Activated CD4-positive, CD25-positive, alpha-beta regulatory T cell treated with anti-CD3 and anti-CD28 coated beads, Interleukin-2, amount 50 U/mL, for 24 hours (primary cell): Measurements from ENCODE around the gene CSRP1.
A peak's percentile ranks its signal among the peaks of the same experiment; 100 is the strongest.
"Not testable (repeated sequence)": the region's sequence is repeated elsewhere in the genome, so short reads cannot be mapped to it uniquely, and the experiment has no call there.

Source experiments
- ATAC-seq, 2 donors: fragments of 150-1000 bp; cut with Tn5 transposase; one replicate each; pipeline ENCODE4 v1.10.0; 2021; ENCODE audit warnings: mild to moderate bottlenecking in 1 of 2, moderate library complexity in 1 of 2

The CSRP1 gene

DNA sequence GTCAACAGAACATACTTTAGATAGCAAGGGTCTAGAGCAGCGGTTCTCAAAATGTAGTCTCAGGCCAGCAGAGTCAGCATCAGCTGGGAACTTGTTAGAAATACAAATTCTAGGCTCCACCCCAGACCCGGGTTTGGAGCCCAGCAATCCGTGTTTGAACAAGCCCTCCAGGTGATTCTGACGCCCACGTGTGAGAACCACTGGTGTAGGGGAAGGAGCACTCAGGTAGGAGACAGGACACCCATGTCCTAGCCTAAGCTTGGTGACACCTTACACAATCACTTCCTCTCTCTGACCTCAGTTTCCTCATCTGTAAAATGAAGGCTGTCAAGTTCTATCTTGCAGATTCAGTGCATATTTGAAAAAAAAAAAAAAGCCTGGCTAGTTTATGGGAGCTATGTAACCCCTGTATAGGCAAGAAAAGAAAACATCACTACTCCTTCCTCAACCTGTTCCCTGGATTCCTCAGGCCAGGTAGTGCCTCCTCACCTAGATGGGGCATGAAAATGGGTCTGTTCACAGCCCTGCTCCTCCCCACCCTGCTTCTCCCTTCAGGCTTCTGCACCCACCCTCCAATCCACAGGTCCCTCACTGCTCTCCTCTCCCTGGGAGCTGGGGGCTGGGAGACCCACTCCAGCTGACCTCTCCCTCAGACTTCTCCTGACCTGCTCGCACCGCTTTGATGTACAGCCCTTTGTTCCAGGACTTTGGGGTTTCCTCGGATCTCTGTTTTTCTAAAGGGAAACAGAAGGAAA, 30.8 kb downstream of the CSRP1 start:
- no peak for ATAC-seq

GRCh38 chr1:201475130-201475529, 31.8 kb downstream of the CSRP1 start:
- ATAC-seq: no peak

- no peak for ATAC-seq
Observed at GRCh38 chr1:201473296-201473695, 33.6 kb downstream of the CSRP1 start.

- ATAC-seq: not testable (repeated sequence)
Observed at GRCh38 chr1:201472321-201472720, 34.6 kb downstream of the CSRP1 start.

- no peak for ATAC-seq
Observed at GRCh38 chr1:201471772-201472171, 35.2 kb downstream of the CSRP1 start.

DNA sequence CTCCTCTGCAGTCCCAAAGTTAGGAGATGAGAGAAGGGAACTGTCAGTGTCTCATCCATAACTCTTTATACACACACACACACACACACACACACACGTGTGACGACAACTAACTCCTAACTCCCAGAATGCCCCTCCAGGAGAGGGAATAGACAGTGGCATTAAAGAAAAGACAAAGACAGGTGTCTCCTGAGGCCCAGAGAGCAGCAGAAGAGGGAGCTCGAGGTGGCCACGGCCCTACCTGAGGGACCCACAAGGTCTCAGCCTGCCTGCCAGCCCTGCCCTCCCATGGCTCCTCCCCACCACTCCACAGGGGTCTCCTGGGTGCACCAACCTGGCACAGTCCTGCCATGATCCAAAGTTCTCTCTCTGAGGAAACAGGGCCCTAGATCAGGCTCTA, 36.3 kb downstream of the CSRP1 start:
- ATAC-seq: no peak

DNA sequence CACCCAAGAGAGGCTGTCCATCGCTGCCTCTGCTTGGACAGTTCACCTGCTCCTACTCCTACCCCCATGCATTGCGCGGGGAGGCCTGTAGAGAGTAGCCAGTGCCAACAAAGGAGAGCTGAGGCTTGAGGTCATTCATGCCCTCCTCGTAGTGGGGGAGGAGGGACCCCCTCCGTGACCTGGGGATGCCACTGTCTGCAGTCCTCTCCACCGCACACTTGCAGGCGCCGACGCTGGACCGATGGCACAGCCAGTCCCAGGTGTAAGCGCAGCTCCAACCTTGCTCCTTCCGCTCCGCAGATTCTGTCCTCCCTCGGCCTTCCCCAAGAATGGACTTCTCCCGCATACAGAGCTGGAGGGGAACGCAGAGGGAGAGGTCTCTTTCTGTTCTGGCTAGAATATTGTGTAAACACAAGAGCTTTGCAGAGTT, 37.3 kb downstream of the CSRP1 start:
- ATAC-seq: no peak

DNA sequence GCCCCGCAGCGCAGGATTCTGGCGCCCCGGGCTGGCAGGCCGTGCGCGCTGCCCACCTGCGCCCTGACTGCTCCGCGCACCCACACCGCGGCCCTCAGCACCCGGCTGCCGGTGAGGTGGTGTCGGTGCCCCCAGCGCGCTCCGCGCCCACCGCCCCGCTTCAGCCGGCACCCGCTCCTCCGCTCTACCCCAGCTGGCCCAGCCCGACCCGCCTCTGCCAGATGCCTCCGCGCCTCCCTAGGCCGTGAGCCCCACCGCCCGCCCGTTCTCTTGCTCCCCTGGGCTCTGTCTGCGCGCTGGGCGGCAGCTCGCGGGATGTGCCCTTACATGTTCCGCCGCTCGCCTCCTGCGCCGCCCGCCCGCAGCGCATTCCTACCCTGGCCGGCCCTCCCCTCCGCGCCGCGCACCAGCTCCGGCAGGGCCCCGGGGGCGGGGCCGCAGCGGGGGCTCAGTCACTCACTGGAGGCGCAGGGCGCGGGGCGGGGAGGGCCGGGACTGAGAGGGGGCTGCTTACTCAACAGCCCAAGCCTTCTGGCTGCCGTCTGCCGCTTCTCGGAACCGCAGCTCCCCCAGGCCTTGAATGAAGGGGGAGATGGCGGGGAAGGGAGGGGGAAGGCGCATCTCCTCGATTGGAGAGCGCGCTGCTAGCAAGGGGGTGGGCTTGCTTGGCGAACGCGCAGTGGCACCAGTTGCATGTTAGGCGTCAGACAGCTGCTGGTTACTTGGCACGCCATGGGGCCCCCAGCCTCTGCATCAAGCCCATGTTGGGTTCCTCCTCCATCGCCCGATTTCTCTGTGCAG, 37.9 kb downstream of the CSRP1 start, which contains the start of gene PHLDA3:
Gene PHLDA3, minus strand, starts transcription at position 345 of the 801 bp plus-strand sequence. CDS start 402 bp downstream, outside the sequence.
- ATAC-seq: peak; percentile 61 to 73

DNA sequence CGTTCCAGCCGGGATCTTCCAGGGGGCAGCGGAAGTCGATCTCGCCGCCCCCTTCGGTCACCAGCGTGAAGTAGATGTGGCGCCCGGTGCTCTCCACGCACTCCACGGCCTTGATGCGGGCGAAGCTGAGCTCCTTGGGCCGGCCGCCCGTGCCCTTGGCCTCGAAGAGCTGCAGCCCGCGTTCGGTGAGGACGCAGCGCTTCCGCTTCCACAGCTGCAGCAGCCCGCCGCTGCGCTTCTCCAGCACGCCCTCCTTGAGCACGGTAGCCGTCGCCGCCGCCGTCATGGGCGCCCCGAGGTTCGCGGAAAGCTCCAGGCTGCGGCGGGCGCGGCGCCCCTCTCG, 38.5 kb downstream of the CSRP1 start:
- peak in 1 of 2 donors; percentile 30 for ATAC-seq

GRCh38 chr1:201466492-201466891, 40.4 kb downstream of the CSRP1 start:
- ATAC-seq: no peak

DNA sequence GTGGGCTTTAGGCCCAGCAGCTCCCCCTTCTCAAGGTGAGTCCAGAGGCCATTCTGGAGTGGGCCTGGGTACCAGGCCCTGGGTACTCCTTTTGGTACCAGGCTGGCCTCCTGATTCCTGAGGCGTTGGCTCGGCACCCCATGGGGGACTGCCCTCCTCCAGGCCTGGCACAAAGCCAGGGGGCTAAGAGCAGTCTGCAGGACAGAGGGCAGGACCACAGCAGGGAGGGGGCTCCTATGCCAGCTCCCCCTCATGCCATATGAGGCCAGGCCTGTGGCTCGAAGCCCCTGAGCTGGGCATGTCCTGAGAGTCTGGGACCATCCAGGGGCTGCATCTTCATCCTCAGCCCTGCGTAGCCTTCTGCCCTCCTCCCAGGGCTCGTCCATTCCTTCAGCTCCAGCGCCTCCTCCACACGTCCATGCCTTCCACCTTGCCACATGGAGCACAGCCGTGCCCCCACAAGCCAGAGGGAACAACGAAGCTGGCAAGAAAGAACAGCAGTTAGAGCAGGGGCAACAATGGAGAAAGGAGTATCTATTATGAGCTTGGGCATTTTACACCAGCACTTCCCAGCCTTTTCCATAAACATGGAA, 41.1 kb downstream of the CSRP1 start:
- ATAC-seq: no peak

GRCh38 chr1:201463071-201463552, 43.8 kb downstream of the CSRP1 start:
- no peak for ATAC-seq

DNA sequence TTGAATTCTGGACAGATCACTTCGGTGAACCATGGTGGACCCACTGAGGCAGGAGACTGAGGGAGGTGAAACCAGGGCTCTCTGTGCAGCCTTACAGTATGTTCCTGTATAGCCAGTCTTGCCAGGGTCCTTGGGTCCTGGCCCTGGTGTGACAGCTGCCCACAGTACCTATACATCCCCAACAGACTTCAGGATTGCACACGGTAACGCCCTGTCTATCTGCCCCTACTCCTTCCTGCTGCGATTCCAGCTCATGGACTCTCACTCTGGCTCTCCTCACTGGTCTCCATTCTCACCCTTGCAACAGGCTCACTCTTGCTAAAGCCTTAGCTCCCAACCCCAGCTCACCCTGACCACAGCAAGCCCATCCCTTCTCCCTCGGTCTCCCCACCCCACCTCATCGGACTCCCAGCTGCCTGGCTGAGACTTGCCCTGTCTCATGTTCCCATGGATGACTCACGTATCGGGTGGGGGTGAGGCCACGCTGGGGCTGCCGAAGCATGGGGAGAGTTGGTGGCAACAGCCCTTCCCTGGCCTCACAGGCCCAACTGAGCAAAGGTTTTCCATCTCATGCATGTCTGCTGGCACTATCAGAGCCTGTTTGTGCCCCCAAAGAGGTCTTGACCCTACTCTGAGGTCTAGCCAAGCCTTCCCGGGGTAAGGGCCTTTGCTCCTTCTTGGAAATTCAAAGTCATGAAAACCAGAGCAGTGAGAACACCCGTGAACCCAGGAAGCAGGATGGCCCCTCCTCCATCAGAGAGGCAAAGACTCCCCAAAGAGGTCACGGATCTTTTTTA, 45.1 kb downstream of the CSRP1 start:
- ATAC-seq: no peak

DNA sequence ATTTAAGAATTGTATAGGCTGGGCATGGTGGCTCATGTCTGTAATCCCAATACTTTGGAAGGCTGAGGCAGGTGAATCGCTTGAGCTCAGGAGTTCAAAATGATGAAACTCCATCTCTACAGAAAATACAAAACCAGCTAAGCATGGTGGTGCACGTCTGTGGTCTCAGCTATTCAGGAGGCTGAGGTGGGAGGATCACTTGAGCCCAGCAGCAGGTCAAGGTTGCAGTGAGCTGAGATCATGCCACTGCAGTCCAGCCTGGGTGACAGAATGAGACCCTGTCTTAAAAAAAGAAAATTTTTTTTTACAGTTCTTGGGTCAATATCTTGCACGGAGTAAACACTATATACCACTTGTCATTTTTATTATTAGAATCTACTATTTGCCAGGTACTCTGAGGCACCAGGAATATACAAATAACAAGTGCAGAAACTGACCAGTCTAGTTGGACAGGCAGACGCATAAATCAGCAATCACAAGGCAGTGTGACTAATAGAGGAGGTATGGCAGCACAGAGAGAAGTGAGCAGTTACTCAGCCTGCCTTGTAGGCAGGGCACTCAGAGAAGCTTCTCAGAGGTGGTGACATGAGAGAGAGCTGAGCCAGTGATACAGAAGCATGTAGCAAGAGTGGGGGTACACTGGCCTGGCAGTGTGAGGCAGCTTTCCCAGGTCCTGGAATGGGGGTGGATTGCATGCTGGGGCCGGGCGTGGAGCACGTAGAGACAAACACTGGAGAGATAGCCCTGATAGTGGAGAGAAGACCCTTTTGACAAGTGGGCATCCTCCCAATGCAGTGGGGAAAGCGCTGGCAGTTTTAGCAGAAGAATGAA, 45.9 kb downstream of the CSRP1 start:
- ATAC-seq: no peak

GRCh38 chr1:201459775-201460174, 47.1 kb downstream of the CSRP1 start:
- ATAC-seq: no peak

- no peak for ATAC-seq
Observed at GRCh38 chr1:201459052-201459451, 47.9 kb downstream of the CSRP1 start.

DNA sequence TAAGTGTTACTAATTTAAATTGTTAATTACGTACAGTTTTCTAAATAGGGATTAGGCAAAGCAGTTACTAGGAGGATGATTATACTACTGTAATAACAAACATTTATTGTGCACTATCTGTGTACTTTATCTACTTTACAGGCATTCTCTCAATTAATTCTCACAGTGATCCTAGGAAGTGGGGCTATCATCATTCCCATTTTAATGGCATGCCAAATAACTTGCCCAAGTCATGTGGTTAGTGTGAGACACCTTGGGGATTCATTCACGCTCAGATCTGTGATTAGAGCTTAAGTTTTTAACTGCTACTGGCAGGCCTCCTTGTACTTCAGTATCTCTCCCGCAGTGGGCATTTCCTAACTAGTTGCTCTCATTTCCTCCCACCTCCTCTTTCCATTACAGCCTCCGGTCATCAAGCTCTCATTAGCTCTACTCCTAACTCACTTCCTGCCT, 49.4 kb downstream of the CSRP1 start:
- ATAC-seq: no peak

DNA sequence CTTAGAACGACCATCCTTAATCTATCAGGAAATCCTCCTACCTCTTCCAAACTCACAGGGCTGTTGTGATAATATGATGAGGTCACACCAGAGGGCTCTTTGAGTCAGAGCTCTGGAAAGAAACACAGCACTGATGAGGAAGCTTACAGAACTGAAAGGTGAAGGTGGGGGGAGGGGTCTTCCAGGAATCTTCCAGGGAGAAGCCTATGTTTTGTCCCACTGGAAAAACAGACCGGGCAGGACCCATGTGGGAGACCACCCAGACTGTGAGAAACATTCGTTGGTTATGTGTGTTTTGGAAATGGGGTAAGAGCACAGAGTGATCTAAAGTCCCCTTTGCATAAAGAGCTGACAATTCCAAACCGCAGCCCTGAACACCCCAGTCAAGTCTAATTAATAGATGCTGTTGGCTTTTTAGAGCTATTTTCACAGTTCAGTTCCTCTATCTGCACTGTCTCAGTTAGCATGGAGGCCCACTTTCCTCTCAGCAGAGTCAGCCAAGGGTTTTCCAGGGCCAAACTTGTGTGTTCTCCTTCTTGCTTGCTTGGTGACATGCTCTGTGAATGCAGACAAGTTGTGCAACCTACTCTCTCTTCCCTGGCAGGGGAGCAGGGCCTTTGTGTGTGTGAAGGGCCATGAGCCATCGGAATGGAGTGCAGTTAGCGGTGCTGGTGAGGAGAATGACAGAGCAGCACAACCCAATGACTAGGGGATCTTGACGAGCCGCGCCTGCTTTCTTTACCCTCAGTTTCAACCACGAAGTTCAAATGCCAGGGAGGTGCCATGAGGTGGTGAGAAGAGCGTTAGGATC, 50.2 kb downstream of the CSRP1 start:
- ATAC-seq: no peak

GRCh38 chr1:201455098-201455497, 51.8 kb downstream of the CSRP1 start:
- ATAC-seq: no peak

DNA sequence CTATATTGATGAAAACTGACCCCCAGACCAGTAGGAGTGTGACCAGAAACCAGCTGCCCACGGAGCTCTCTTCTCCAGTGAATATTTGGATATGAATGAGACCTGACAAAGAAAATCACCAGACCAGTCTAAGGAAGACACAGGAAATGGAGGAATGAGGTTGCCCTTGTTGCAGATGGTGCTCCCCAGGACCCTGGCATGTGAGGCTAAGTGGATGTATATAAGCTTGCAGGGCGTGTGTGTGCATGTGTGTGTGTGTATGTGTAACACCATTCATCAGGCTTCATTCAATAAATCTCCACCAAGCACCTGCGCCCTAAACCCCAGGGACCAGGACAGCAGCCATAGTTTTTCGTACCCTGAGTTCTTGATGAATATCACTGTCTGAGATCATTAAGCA, 52.3 kb downstream of the CSRP1 start:
- no peak for ATAC-seq

DNA sequence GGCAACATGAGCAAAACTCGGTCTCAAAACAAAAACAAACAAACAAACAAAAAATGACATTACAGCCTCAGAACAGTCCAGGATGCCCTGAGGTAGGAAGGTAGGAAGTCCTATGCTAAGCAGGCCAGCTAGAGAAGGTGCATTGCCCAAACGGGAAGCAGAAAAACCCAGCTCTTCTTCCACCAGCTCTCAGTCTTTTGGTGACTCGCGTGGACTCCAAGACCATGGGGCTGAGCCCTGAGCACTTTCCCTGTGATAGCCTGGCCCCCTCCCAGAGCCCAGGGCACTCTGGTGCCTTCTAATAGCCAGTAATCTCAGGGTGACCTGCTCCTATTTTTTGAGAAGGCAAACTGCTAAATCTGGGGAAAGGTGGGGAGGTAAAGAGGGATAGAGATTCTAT, 54.1 kb downstream of the CSRP1 start:
- no peak for ATAC-seq
